Measurements from ENCODE around the gene GINS1. TPM values are rescaled to one million over a fixed set of nuclear protein-coding genes. Genes with fewer than 3 reads are reported as not detected.
A peak's percentile ranks its signal among the peaks of the same experiment; 100 is the strongest.

The GINS1 gene
- total RNA-seq, 4 donors from 2014 or later, result 0.31 to 1.2 (median 1.2) TPM; not detected in 1

- Histone ChIP-seq H3K27me3 (no peaks in the 10 kb centered on the region), H3K9me3 (no peaks in the 10 kb centered on the region), H3K36me3 (peaks cover 0 to 65% of the 10 kb centered on the region in 2 donors), H3K27ac (no peak overlapping the region), H3K4me1 (no peaks in the 10 kb centered on the region), H3K4me3 (no peak overlapping the region)
- peak; percentile 40 for ATAC-seq
- TF ChIP-seq CTCF (IDR thresholded peaks at IDR 0.05) (no peak), POLR2A (IDR thresholded peaks at IDR 0.05) (no peak), EP300 (IDR thresholded peaks at IDR 0.05) (no peak), POLR2AphosphoS5 (IDR thresholded peaks at IDR 0.05) (no peak)
- 84% methylated on average over 10 to 14 of the region's 18 CpGs for WGBS, 2 donors (ENCODE audit: low coverage in 1 of 2)
Observed at GRCh38 chr20:25461786-25462545, 54.5 kb downstream of the GINS1 start.

GRCh38 chr20:25464501-25465242 lies 57.2 kb downstream of the GINS1 start:
- Histone ChIP-seq H3K36me3 (peaks cover 0 to 78% of the 10 kb centered on the region in 2 donors), H3K4me1 (no peaks in the 10 kb centered on the region), H3K4me3 (no peak overlapping the region), H3K27ac (no peak overlapping the region), H3K9me3 (no peaks in the 10 kb centered on the region), H3K27me3 (no peaks in the 10 kb centered on the region)
- no peak for ATAC-seq
- no peak for TF ChIP-seq CTCF (IDR thresholded peaks at IDR 0.05)
- TF ChIP-seq EP300 (IDR thresholded peaks at IDR 0.05), result no peak
- TF ChIP-seq POLR2A (IDR thresholded peaks at IDR 0.05), result no peak
- no peak for TF ChIP-seq POLR2AphosphoS5 (IDR thresholded peaks at IDR 0.05)
- 71 to 85% methylated on average over 8 to 11 of the region's 13 CpGs for WGBS, 2 donors (ENCODE audit: low coverage in 1 of 2)

- no peaks in the 10 kb centered on the region for H3K9me3 ChIP-seq
- H3K4me1 ChIP-seq, result no peaks in the 10 kb centered on the region
- no peak overlapping the region for H3K4me3 ChIP-seq
- 92 to 100% methylated on average over 1 to 5 of the region's 15 CpGs for WGBS, 2 donors (ENCODE audit: low coverage in 1 of 2)
- no peak overlapping the region for H3K27ac ChIP-seq
- H3K36me3 ChIP-seq, result peaks cover 0 to 85% of the 10 kb centered on the region in 2 donors
- no peaks in the 10 kb centered on the region for H3K27me3 ChIP-seq
- no peak for ATAC-seq
- TF ChIP-seq POLR2A (IDR thresholded peaks at IDR 0.05) (no peak), CTCF (IDR thresholded peaks at IDR 0.05) (no peak), POLR2AphosphoS5 (IDR thresholded peaks at IDR 0.05) (no peak), EP300 (IDR thresholded peaks at IDR 0.05) (no peak)
Observed at GRCh38 chr20:25465243-25466135, 58.0 kb downstream of the GINS1 start.

- 83 to 95% methylated on average over 1 to 2 of the region's 7 CpGs for WGBS, 2 donors (ENCODE audit: low coverage in 1 of 2)
- Histone ChIP-seq H3K36me3 (peaks cover 0 to 85% of the 10 kb centered on the region in 2 donors), H3K27me3 (no peaks in the 10 kb centered on the region), H3K4me1 (no peaks in the 10 kb centered on the region), H3K27ac (no peak overlapping the region), H3K4me3 (no peak overlapping the region), H3K9me3 (no peaks in the 10 kb centered on the region)
- no peak for ATAC-seq
- TF ChIP-seq EP300 (IDR thresholded peaks at IDR 0.05) (no peak), CTCF (IDR thresholded peaks at IDR 0.05) (no peak), POLR2AphosphoS5 (IDR thresholded peaks at IDR 0.05) (no peak), POLR2A (IDR thresholded peaks at IDR 0.05) (no peak)
Observed at GRCh38 chr20:25466846-25467245, 59.4 kb downstream of the GINS1 start.
